ENCODE results near the gene MRPL50. TPM values are rescaled to one million over a fixed set of nuclear protein-coding genes. Genes with fewer than 3 reads are reported as not detected.

MRPL50 gene
- total RNA-seq, 1 donor from 2014 or later: 11.1 TPM

DNA sequence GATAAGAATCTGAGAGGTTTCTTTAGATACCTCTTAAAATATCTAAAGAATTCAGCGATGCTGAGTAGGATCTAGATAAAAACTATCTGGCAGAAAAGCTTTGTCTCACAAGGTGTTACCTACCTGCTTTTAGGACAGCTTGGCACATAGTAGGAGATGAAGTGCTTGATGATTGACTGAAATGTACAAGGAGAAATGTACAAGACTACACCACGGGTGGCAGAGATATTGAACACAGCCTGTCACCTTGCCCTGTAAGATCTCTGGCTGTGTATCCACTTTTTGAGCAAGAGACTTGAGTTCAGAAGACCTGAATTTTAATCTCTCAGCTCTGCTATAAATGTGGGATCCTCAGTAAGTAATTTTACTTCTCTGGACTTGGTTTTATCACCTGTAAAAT lies 21.4 kb upstream of the MRPL50 start:
- Mint-ChIP-seq H3K36me3 (ENCODE audit: low read depth, unreplicated experiment) (no peaks in the 10 kb centered on the region), H3K4me1 (ENCODE audit: unreplicated experiment) (peaks cover 5% of the 10 kb centered on the region)
- TF ChIP-seq CTCF (IDR thresholded peaks at IDR 0.05; ENCODE audit: unreplicated experiment): no peak

DNA sequence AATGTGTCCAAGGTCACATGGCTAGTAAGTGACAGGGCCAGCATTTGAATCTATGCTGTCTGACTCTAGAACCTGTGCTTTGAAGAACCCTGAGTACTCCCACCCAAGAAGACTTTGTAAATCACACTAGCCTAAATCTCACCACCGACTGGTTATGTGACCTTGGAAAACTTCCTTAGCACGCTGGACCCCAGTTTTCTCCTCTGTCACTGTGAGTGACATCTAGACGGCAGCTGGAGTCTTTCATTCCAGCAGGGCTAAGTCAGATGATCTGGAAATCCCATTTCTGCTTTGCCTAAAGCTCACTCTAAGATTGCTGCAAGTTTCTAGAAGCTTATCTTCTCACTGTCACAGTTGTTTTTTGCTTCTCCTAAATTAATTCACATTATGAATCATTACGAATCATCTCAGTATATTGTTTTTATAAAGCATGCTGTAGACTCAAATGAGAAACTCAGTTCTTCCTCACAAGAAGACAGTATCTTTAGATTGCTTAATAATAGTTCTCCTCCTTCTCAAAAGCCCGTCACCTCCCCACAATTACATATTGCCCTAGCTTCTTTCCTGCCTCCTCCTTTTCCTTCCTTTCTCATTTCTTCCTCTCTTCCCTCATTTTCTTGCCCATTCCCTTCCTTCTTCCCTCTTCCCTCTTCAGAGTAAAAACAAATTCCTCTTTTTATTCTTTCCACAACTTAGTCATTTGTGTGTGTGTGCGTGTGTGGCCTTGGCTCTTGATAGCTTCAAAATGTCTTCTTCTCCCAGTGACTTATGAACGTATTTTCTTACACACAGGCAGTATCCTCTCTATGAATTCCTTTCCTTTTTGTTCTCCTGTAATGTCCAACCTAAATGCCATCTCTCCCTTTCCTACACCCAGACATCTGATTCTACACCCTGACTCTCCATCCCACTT lies 20.4 kb upstream of the MRPL50 start:
- no peak overlapping the region for H3K4me3 Mint-ChIP-seq (ENCODE audit: unreplicated experiment)
- peaks cover 1% of the 10 kb centered on the region for H3K27me3 Mint-ChIP-seq (ENCODE audit: unreplicated experiment)
- no peak for TF ChIP-seq CTCF (IDR thresholded peaks at IDR 0.05; ENCODE audit: unreplicated experiment)
- H3K27ac Mint-ChIP-seq (ENCODE audit: unreplicated experiment): no peak overlapping the region
- no peak for DNase-seq (ENCODE audit: low spot score)
- peaks cover 5% of the 10 kb centered on the region for H3K4me1 Mint-ChIP-seq (ENCODE audit: unreplicated experiment)
- H3K9me3 Mint-ChIP-seq (ENCODE audit: unreplicated experiment): no peaks in the 10 kb centered on the region
- H3K36me3 Mint-ChIP-seq (ENCODE audit: low read depth, unreplicated experiment): peaks cover 5% of the 10 kb centered on the region

More for the DNA sequence above, 21.4 kb upstream of the MRPL50 start:
- DNase-seq (ENCODE audit: low spot score): no peak
- H3K27ac Mint-ChIP-seq (ENCODE audit: unreplicated experiment): no peak overlapping the region
- H3K9me3 Mint-ChIP-seq (ENCODE audit: unreplicated experiment): no peaks in the 10 kb centered on the region
- no peak overlapping the region for H3K4me3 Mint-ChIP-seq (ENCODE audit: unreplicated experiment)
- H3K27me3 Mint-ChIP-seq (ENCODE audit: unreplicated experiment): peaks cover 1% of the 10 kb centered on the region

GRCh38 chr9:101417977-101418376 lies 19.6 kb upstream of the MRPL50 start:
- H3K36me3 Mint-ChIP-seq (ENCODE audit: low read depth, unreplicated experiment): peaks cover 5% of the 10 kb centered on the region
- no peak overlapping the region for H3K27ac Mint-ChIP-seq (ENCODE audit: unreplicated experiment)
- H3K9me3 Mint-ChIP-seq (ENCODE audit: unreplicated experiment): no peaks in the 10 kb centered on the region
- peaks cover 5% of the 10 kb centered on the region for H3K4me1 Mint-ChIP-seq (ENCODE audit: unreplicated experiment)
- DNase-seq (ENCODE audit: low spot score): no peak
- no peak overlapping the region for H3K4me3 Mint-ChIP-seq (ENCODE audit: unreplicated experiment)
- no peaks in the 10 kb centered on the region for H3K27me3 Mint-ChIP-seq (ENCODE audit: unreplicated experiment)
- no peak for TF ChIP-seq CTCF (IDR thresholded peaks at IDR 0.05; ENCODE audit: unreplicated experiment)

DNA sequence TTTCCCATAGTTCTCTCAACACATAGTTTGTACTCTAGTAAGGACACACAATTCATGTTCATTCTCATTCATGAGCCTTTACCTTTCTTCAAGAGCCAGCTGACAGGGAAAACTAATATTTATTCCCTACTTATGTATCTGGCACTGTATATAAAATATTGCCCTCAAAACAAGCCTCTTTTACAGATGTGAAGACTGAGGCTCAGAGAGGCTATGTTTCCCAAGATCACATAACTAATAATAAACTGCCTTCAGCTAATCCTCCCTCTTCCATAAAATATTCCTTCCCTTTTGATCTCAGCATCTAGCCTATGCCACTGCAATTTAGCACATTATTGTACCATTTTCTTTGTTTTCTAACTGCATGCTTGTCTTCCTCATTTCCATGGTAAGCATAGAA lies 19.0 kb upstream of the MRPL50 start:
- no peak for TF ChIP-seq CTCF (IDR thresholded peaks at IDR 0.05; ENCODE audit: unreplicated experiment)
- peaks cover 5% of the 10 kb centered on the region for H3K36me3 Mint-ChIP-seq (ENCODE audit: low read depth, unreplicated experiment)
- H3K4me3 Mint-ChIP-seq (ENCODE audit: unreplicated experiment): no peak overlapping the region
- H3K9me3 Mint-ChIP-seq (ENCODE audit: unreplicated experiment): no peaks in the 10 kb centered on the region
- no peak overlapping the region for H3K27ac Mint-ChIP-seq (ENCODE audit: unreplicated experiment)
- peaks cover 5% of the 10 kb centered on the region for H3K4me1 Mint-ChIP-seq (ENCODE audit: unreplicated experiment)
- DNase-seq (ENCODE audit: low spot score): no peak
- H3K27me3 Mint-ChIP-seq (ENCODE audit: unreplicated experiment): peaks cover 2% of the 10 kb centered on the region

GRCh38 chr9:101415578-101415977 lies 17.2 kb upstream of the MRPL50 start:
- DNase-seq (ENCODE audit: low spot score): no peak
- H3K4me1 Mint-ChIP-seq (ENCODE audit: unreplicated experiment): peaks cover 5% of the 10 kb centered on the region
- H3K9me3 Mint-ChIP-seq (ENCODE audit: unreplicated experiment): no peaks in the 10 kb centered on the region
- H3K27me3 Mint-ChIP-seq (ENCODE audit: unreplicated experiment): peaks cover 4% of the 10 kb centered on the region
- no peak overlapping the region for H3K27ac Mint-ChIP-seq (ENCODE audit: unreplicated experiment)
- no peak overlapping the region for H3K4me3 Mint-ChIP-seq (ENCODE audit: unreplicated experiment)
- peaks cover 16% of the 10 kb centered on the region for H3K36me3 Mint-ChIP-seq (ENCODE audit: low read depth, unreplicated experiment)
- TF ChIP-seq CTCF (IDR thresholded peaks at IDR 0.05; ENCODE audit: unreplicated experiment): no peak
